ENCODE results near the gene MAP7. TPM values are rescaled to one million over a fixed set of nuclear protein-coding genes. Genes with fewer than 3 reads are reported as not detected.

MAP7 gene
- total and polyA plus RNA-seq, 2 of the 13 experiments (the other 11 are each of a cell fraction or from before 2014, with no cell fraction given), result 0.04 TPM; not detected in 1

DNA sequence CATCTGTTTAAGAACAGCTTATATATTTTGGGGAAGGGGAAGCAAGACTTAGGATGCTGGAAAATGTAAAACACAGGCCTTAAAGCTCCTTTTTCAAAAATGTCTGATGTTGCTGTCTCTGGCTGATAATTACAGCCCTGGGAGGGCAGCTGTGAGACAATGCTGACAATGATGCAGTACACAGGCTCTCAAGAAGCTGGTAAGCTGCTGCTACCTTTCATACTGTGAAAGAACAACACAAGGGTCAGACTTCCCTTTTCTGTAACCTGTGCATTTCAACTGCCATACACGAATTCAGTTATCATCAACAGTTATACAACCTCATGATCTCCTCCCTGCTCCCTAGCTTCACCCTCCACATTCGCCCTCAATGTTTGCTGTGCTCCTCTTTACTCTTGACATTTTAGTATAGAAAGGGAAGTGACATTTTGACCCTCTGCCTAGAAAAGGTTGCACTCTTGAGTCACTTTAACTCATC lies 25.2 kb downstream of the MAP7 start (continued):
- TF ChIP-seq, protein P1, sequence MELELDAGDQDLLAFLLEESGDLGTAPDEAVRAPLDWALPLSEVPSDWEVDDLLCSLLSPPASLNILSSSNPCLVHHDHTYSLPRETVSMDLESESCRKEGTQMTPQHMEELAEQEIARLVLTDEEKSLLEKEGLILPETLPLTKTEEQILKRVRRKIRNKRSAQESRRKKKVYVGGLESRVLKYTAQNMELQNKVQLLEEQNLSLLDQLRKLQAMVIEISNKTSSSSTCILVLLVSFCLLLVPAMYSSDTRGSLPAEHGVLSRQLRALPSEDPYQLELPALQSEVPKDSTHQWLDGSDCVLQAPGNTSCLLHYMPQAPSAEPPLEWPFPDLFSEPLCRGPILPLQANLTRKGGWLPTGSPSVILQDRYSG (CRISPR knock-in tag; IDR thresholded peaks at IDR 0.05), result no peak
- TF ChIP-seq TCF12 (IDR thresholded peaks at IDR 0.05) (no peak), TCF12 (CRISPR knock-in tag; IDR thresholded peaks at IDR 0.05) (no peak), ZFP36 (IDR thresholded peaks at IDR 0.05; ENCODE audit: borderline replicate concordance, low read depth, low read length, partially characterized antibody) (no peak), ZNF556 (CRISPR knock-in tag; IDR thresholded peaks at IDR 0.05; ENCODE audit: borderline replicate concordance) (no peak), SP140L (CRISPR knock-in tag; IDR thresholded peaks at IDR 0.05; ENCODE audit: borderline replicate concordance) (no peak), GZF1 (CRISPR knock-in tag; IDR thresholded peaks at IDR 0.05) (no peak), KDM3A (CRISPR knock-in tag; IDR thresholded peaks at IDR 0.05; ENCODE audit: low read depth) (no peak), HNRNPLL (IDR thresholded peaks at IDR 0.05; ENCODE audit: low read depth, low read length, poor library complexity, severe bottlenecking) (no peak)

DNA sequence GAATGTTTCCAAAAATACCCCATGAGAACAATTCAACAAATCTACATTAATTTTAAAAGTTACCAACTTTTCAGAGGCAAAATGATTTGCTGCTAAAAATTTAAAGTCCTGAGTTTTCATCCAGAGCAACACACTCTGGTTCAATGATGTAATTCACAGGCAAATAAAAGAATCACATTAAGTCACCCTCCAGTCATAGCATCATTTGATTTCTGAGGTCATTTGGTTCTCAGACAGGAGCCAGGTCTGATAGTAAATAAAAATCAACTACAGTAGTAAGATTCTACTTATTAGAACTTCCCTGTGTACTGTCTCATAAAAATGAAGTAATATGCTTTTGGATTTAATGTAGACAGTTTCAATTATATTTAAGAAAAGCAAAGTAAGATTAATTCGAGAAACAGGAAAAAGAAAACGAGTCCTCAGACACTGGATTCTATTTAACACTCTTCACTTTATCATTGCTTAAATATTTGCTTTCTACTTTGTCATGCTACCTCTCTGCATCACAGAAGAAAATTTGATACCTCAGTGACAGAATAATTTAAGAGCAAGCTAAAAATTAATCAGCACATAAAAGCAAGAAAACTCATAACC lies 25.8 kb downstream of the MAP7 start:
- DNase-seq (ENCODE audit: low spot score) (no peak), ATAC-seq (no peak), FAIRE-seq (no peak)
- POLR2A ChIA-PET, result no interaction called here
- Histone ChIP-seq H3K4me2 (ENCODE audit: low read depth, low read length) (no peak overlapping the region), H3K9ac (ENCODE audit: insufficient read depth, low read depth, low read length) (no peak overlapping the region), H3K79me2 (ENCODE audit: insufficient read depth, low read length) (no peaks in the 10 kb centered on the region), H3K4me3 (replicated peaks in 1 of 3; ENCODE audit: insufficient read depth in 1 of 3, low read depth in 2 of 3, low read length in 3 of 3) (no peak overlapping the region), H3K36me3 (replicated peaks in 1 of 2; ENCODE audit: control insufficient read depth in 1 of 2, insufficient read depth in 2 of 2, low read length in 2 of 2) (no peaks in the 10 kb centered on the region), H2AFZ (ENCODE audit: low read length) (no peak overlapping the region), H3K27me3 (ENCODE audit: control insufficient read depth in 1 of 2, insufficient read depth in 2 of 2, low read length in 2 of 2) (peaks cover 0 to 7% of the 10 kb centered on the region in 2 experiments; a peak in 1 of 5 replicates), H3K9me3 (ENCODE audit: low read length) (no peaks in the 10 kb centered on the region), H3K4me1 (ENCODE audit: insufficient read depth, low read length) (no peaks in the 10 kb centered on the region), H3K27ac (ENCODE audit: extremely low read length, insufficient read depth, low read length) (no peak overlapping the region), H4K20me1 (ENCODE audit: insufficient read depth, low read length) (no peaks in the 10 kb centered on the region)
- in situ Hi-C loops (cut with HindIII; ENCODE audit: extremely low pct_ligation_motif_present, low pct_unique_long_range_greater_than_20kb), result no loop called here
- WGBS (ENCODE audit: low lambda C conversion rate), result 1% methylated on average over 2 of the region's 2 CpGs
- CTCF ChIA-PET (ENCODE audit: low intra/inter-chr PET ratio, low total read pairs), result no interaction called here
- intact Hi-C loops (cut with micrococcal nuclease; ENCODE audit: unreplicated experiment), result no loop called here
- no TSS peak for BruUV-seq (replicated peaks)
- no peak for TF ChIP-seq XRCC5 (optimal IDR thresholded peaks at IDR 0.05; ENCODE audit: low read length)
- no peak for TF ChIP-seq ISX (CRISPR knock-in tag; conservative IDR thresholded peaks at IDR 0.05)
- no peak for TF ChIP-seq ZNF326 (CRISPR knock-in tag; IDR thresholded peaks at IDR 0.05; ENCODE audit: borderline replicate concordance)
- TF ChIP-seq ZFYVE20 (CRISPR knock-in tag; IDR thresholded peaks at IDR 0.05; ENCODE audit: borderline replicate concordance, low read depth), result no peak
- TF ChIP-seq, protein P2, sequence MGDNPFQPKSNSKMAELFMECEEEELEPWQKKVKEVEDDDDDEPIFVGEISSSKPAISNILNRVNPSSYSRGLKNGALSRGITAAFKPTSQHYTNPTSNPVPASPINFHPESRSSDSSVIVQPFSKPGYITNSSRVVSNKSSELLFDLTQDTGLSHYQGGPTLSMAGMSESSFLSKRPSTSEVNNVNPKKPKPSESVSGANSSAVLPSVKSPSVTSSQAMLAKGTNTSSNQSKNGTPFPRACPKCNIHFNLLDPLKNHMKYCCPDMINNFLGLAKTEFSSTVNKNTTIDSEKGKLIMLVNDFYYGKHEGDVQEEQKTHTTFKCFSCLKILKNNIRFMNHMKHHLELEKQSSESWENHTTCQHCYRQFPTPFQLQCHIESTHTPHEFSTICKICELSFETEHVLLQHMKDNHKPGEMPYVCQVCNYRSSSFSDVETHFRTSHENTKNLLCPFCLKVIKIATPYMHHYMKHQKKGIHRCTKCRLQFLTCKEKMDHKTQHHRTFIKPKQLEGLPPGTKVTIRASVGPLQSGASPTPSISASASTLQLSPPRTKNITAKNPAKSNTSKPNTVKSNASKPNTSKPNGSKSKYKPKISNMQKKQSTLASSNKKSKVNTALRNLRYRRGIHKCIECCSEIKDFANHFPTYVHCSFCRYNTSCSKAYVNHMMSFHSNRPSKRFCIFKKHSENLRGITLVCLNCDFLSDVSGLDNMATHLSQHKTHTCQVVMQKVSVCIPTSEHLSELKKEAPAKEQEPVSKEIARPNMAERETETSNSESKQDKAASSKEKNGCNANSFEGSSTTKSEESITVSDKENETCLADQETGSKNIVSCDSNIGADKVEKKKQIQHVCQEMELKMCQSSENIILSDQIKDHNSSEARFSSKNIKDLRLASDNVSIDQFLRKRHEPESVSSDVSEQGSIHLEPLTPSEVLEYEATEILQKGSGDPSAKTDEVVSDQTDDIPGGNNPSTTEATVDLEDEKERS (CRISPR knock-in tag; IDR thresholded peaks at IDR 0.05), result no peak
- no peak for TF ChIP-seq E2F5 (CRISPR knock-in tag; conservative IDR thresholded peaks at IDR 0.05)
- no peak for TF ChIP-seq CENPT (CRISPR knock-in tag; IDR thresholded peaks at IDR 0.05; ENCODE audit: low read depth)
- TF ChIP-seq HMGA1 (CRISPR knock-in tag; conservative IDR thresholded peaks at IDR 0.05), result no peak
- no peak for TF ChIP-seq ZNF33B (CRISPR knock-in tag; IDR thresholded peaks at IDR 0.05)
- no peak for TF ChIP-seq CREM (IDR thresholded peaks at IDR 0.05)
- TF ChIP-seq CREM (CRISPR knock-in tag; IDR thresholded peaks at IDR 0.05), result no peak

Data from HepG2 (cell line).